ENCODE results near the gene NUDT3.
"Not testable (repeated sequence)": the region's sequence is repeated elsewhere in the genome, so short reads cannot be mapped to it uniquely, and the experiment has no call there.

Gene NUDT3

DNA sequence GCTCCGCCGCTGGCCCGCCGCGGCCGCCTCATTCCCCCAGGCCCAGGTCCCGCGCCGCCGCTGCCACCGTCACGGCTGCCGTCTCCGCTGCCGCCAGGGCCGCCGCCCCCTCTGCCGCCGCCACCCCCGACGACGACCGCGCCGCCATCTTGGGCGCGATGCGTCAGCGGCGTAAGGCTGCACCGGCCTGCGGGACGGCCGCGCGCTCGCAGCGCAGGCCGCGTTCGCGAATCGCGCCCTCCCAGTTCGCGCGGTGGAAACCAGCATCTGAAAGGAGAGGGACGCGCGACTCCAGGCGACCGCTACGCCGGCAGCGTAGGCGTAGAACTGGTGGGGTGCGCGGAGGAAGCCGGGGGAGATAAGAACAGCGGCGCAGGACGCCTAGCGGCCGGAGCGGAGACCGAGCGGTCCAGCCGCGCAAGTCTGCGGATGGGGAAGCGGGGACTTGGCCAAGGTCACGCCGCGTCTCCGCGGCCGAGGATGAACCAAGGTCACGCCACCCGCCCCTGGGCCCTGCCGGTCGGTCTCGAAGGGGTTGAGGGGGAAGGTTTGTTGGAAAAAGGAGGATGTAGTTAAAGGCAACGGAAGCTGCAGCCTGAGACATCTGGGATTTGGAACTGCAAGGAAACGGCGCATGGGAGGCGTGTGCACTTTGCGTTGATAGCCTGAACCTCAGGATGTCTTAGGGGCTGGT lies at the start of gene NUDT3:
NUDT3 (minus strand) TSS at position 173 of the 694 bp plus-strand sequence. CDS start 307 bp downstream, outside the sequence.
- DNase-seq = peak; percentile 93

GRCh38 chr6:34441526-34441925 lies 49.1 kb upstream of the NUDT3 start:
- no peak for DNase-seq

- no peak for DNase-seq
These were observed 47.0 kb upstream of the NUDT3 start for GRCh38 chr6:34439442-34439841.

DNA sequence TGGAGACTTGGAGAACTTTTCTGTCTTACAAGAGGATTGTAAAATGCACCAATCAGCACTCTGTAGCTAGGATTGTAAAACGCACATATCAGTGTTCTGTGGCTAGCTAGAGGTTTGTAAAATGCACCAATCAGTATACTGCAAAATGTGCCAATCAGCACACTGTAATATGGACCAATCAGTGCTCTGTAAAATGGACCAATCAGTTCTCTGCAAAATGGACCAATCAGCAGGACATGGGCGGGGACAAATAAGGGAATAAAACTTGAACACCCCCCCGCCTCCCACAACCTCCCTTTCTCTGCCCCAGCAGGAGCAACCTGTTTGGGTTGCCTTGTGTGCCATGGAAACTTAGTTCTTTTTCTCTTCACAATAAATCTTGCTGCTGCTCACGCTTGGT lies 46.2 kb upstream of the NUDT3 start:
- DNase-seq = no peak

DNA sequence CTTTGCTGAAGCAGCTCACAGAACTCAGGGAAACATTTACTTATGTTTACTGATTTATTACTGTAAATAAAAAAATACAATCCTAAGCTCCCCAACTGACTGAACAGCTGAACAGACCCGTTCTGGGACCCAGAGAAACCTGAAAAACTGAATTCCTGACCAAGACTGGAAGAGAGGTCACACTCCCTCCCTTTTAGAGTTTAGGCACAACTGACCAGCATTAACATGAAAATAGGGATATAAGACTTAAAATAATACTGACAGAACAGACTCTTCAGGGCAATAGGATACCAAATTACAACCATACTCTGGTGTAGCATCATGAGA lies 45.1 kb upstream of the NUDT3 start:
- no peak for DNase-seq

- no peak for DNase-seq
These were observed 44.6 kb upstream of the NUDT3 start for GRCh38 chr6:34436803-34437643.

DNA sequence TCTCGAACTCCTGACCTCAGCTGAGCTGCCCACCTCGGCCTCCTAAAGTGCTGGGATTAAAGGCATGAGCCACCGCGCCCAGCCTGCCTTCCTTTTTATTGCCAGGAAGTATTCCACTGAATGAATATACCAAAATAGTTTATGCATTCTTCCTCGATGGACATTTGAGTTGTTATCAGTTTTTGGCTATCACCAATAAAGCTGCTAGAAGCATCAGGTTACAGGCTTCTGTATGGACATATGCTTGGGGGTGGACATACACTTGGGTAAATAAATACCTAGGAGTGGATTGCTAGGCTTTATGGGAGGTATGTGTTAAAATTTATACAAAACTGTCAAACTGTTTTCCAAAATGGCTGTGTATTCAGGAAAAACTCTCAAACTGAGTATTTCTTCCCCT lies 43.4 kb upstream of the NUDT3 start:
- DNase-seq = no peak

GRCh38 chr6:34425498-34426410 lies 33.3 kb upstream of the NUDT3 start, which contains the start of gene RPS10:
RPS10 (minus strand) TSS chr6:34426069; CDS start chr6:34425221, 848 bp downstream.
- DNase-seq = peak; percentile 90

- DNase-seq = no peak
These were observed 32.6 kb upstream of the NUDT3 start for GRCh38 chr6:34425132-34425497.

GRCh38 chr6:34424200-34425131 lies 32.0 kb upstream of the NUDT3 start:
- no peak for DNase-seq

- no peak for DNase-seq
These were observed 30.8 kb upstream of the NUDT3 start for GRCh38 chr6:34423254-34423653.

DNA sequence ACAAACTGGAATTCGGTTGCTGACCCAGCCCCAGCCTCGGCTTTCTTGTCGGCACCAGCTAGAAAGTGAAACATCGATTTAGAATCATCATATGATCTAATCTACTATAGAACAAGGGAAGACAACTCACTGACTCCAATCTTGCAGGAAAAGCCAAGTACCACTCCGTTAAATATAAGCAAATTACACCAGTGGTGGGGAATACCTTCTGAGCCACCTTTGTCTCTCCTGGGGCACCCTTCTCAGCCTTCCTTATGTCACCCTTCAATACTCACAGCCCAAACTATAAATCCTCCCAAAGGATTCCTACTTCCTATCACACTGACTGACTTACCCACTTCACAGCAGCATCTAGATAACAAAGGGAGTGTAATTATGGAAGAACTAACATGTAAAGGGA lies 25.9 kb upstream of the NUDT3 start:
- DNase-seq = no peak

- DNase-seq = no peak
These were observed 24.5 kb upstream of the NUDT3 start for GRCh38 chr6:34416877-34417371.

DNA sequence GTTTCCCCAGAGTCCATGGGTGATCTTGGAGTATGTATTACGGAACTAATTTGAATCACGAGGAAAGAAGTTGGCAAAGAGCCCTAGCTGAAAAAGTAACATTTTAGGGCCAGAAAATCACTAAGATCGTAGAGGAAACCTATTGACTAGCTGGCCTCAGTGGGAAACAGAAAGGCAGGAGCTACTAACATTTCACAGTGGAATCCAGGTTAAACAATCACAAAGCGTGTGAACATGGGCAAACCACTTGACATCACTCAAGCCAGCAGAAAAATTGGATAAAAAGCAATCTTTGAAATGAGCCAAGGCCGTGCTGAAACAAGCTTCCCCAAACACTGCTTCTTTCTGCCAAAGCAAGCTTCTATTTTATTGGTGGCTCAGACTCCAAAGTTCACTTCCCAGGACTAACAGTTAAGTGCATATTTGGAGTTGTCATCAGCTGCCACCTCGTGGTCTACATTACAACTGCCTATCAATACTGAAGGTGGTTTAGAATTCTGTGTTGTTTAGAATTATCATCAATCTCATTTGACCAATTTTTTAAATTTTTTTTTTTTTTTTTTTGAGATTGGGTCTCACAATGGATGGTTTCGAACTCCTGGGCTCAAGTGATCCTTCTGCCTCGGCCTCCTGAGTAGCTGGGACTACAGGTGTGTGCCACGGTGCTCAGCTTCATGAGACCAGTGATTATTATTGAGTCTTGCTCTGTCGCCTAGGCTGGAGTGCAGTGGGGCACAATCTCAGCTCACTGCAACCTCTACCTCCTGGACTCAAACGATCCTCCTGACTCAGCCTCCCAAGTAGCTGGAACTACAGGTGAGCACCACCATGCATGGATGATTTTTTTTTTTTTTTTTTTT lies 22.8 kb upstream of the NUDT3 start:
- peak; percentile 25 for DNase-seq

DNA sequence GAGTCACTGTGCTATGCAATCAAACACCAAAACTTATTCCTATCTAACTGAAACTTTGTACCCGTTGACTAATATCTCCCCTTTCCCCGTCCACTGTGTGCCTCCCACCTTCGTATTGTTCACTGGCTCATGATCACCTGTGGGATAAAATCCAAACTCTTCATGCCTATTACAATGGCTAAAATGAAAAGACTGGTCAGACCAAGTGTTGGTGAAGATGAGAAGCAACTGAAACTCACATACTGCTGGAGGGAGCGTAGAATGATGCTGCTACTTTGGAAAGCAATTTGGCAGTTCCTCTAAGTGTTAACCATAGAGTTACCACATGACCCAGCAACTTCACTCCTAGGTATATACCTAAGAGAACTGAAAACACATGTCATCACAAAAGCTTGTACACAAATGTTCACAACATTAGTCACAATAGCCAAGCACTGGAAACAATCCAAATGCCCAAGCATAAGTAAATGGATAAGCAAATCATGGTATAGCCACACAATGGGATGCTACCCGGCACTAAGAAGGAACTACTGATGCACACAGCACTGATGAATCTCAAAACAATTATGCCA lies 20.3 kb upstream of the NUDT3 start:
- DNase-seq = no peak

- no peak for DNase-seq
These were observed 19.5 kb upstream of the NUDT3 start for GRCh38 chr6:34412016-34412415.

DNA sequence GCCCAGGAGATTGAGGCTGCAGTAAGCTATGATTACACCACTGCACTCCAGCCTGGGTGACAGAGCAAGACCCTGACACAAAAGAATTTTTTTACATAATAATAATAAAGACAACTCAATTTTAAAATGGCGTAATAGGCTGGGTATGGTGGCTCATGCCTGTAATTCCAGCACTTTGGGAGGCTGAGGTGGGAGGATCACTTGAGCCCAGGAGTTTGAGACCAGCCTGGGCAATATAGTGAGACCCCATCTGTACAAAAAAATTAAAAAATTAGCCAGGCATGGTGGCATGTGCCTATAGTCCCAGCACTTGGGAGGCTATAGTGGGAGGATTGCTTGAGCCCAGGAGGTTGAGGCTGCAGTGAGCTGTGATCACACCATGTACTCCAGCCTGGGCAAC lies 15.4 kb upstream of the NUDT3 start:
- not testable (repeated sequence) for DNase-seq

DNA sequence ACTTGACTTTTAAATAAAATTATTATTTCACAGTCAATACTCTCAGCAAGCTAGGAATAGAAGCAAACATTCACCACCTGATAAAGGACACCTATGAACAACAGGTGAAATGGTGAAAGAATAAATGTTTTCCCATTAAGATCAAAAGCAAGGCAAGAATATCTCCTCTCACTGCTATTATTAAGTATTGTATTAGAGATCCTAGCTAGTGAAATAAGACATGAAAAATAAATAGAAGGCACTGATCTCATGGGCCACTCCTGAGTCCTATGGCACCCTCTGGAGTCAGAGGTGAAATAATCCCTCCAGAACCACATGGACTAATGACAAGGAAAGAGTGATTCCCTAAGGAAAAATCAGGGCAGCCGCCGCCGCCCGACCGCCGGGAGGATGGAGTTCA lies 4.0 kb upstream of the NUDT3 start:
- no peak for DNase-seq

- no peak for DNase-seq
These were observed 1.5 kb upstream of the NUDT3 start for GRCh38 chr6:34393966-34394305.

DNA sequence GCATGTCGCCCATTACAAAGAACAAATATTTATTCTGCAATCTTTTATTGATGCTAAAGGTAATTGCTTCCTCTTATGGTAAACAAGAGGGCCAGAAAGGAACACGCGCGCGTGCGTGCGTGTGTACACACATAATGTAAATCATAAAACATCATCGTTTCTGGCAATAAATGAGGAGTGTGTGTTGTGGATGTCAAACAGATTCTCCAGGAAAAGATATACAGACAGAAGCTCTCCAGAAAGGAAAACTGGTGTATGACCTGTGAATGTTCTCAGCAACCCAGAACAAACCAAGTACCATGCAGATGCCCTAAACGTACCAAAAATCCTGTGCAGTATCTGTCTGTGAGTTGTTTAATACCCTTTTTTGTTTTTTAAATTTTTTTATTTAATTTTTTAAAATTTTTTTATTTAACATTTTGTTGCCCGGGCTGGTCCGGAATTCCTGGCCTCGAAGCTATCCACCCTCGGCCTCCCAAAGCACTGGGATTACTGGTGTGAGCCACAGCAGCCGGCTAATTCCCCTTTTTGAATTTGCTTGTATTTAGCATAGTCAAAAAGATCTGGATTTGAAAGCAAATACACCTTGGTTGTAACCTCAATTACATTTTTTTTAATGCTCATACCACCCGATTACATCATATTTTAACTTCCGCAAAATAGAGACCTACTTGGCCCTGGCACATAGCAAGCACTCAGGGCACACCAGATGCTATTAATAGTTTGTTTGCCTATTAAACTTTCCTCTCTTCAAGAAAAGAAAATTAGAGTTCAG lies 909 bp upstream of the NUDT3 start:
- no peak for DNase-seq

All from stimulated activated CD4-positive, alpha-beta T cell treated with anti-CD3 and anti-CD28 coated beads, Interleukin-1b, Interleukin-23, amount 100 ng/mL, for 48 hours (primary cell).